ENCODE data around the gene LMAN1L.
A peak's percentile ranks its signal among the peaks of the same experiment; 100 is the strongest.

DNA sequence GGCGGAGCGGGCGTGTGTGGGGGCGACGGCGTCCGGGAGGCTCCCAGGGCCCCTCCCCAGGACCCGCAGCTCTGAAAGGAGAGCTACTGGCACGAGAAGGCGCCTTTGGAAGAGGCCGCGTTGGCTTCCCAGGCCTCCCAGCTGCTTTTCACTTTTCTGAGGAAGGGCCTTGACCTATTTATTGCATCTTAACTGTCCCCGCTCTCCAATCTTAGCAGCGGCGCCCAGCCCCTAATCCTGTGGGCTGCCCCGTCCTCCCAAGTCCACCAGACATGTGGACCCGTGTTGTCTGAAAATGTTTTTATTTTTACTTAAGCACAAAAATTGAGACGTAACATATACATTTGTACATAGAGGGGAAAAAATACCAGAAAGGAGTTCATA, 30.8 kb downstream of the LMAN1L start:
- TF ChIP-seq FOXJ3 (CRISPR knock-in tag; IDR thresholded peaks at IDR 0.05; ENCODE audit: borderline replicate concordance) (no peak), ESRRA (CRISPR knock-in tag; IDR thresholded peaks at IDR 0.05; ENCODE audit: borderline replicate concordance) (no peak), TEAD1 (CRISPR knock-in tag; IDR thresholded peaks at IDR 0.05) (no peak), SP1 (CRISPR knock-in tag; conservative IDR thresholded peaks at IDR 0.05) (no peak), NFE2L1 (CRISPR knock-in tag; IDR thresholded peaks at IDR 0.05) (no peak), FOXP1 (CRISPR knock-in tag; IDR thresholded peaks at IDR 0.05; ENCODE audit: borderline replicate concordance) (no peak), NFYB (CRISPR knock-in tag; conservative IDR thresholded peaks at IDR 0.05; ENCODE audit: low read depth) (no peak)
- TF ChIP-seq, protein P1, sequence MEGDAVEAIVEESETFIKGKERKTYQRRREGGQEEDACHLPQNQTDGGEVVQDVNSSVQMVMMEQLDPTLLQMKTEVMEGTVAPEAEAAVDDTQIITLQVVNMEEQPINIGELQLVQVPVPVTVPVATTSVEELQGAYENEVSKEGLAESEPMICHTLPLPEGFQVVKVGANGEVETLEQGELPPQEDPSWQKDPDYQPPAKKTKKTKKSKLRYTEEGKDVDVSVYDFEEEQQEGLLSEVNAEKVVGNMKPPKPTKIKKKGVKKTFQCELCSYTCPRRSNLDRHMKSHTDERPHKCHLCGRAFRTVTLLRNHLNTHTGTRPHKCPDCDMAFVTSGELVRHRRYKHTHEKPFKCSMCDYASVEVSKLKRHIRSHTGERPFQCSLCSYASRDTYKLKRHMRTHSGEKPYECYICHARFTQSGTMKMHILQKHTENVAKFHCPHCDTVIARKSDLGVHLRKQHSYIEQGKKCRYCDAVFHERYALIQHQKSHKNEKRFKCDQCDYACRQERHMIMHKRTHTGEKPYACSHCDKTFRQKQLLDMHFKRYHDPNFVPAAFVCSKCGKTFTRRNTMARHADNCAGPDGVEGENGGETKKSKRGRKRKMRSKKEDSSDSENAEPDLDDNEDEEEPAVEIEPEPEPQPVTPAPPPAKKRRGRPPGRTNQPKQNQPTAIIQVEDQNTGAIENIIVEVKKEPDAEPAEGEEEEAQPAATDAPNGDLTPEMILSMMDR (IDR thresholded peaks at IDR 0.05), result 0 out of 2 replicates have a peak, but pooled peaks have one; percentile 8
- TF ChIP-seq, protein P2, sequence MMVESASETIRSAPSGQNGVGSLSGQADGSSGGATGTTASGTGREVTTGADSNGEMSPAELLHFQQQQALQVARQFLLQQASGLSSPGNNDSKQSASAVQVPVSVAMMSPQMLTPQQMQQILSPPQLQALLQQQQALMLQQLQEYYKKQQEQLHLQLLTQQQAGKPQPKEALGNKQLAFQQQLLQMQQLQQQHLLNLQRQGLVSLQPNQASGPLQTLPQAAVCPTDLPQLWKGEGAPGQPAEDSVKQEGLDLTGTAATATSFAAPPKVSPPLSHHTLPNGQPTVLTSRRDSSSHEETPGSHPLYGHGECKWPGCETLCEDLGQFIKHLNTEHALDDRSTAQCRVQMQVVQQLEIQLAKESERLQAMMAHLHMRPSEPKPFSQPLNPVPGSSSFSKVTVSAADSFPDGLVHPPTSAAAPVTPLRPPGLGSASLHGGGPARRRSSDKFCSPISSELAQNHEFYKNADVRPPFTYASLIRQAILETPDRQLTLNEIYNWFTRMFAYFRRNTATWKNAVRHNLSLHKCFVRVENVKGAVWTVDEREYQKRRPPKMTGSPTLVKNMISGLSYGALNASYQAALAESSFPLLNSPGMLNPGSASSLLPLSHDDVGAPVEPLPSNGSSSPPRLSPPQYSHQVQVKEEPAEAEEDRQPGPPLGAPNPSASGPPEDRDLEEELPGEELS (CRISPR knock-in tag; IDR thresholded peaks at IDR 0.05), result no peak
- TF ChIP-seq, protein P3, sequence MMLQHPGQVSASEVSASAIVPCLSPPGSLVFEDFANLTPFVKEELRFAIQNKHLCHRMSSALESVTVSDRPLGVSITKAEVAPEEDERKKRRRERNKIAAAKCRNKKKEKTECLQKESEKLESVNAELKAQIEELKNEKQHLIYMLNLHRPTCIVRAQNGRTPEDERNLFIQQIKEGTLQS (CRISPR knock-in tag; conservative IDR thresholded peaks at IDR 0.05), result no peak
- TF ChIP-seq, protein P4, sequence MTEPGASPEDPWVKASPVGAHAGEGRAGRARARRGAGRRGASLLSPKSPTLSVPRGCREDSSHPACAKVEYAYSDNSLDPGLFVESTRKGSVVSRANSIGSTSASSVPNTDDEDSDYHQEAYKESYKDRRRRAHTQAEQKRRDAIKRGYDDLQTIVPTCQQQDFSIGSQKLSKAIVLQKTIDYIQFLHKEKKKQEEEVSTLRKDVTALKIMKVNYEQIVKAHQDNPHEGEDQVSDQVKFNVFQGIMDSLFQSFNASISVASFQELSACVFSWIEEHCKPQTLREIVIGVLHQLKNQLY (CRISPR knock-in tag; IDR thresholded peaks at IDR 0.05), result no peak
- TF ChIP-seq, protein P5, sequence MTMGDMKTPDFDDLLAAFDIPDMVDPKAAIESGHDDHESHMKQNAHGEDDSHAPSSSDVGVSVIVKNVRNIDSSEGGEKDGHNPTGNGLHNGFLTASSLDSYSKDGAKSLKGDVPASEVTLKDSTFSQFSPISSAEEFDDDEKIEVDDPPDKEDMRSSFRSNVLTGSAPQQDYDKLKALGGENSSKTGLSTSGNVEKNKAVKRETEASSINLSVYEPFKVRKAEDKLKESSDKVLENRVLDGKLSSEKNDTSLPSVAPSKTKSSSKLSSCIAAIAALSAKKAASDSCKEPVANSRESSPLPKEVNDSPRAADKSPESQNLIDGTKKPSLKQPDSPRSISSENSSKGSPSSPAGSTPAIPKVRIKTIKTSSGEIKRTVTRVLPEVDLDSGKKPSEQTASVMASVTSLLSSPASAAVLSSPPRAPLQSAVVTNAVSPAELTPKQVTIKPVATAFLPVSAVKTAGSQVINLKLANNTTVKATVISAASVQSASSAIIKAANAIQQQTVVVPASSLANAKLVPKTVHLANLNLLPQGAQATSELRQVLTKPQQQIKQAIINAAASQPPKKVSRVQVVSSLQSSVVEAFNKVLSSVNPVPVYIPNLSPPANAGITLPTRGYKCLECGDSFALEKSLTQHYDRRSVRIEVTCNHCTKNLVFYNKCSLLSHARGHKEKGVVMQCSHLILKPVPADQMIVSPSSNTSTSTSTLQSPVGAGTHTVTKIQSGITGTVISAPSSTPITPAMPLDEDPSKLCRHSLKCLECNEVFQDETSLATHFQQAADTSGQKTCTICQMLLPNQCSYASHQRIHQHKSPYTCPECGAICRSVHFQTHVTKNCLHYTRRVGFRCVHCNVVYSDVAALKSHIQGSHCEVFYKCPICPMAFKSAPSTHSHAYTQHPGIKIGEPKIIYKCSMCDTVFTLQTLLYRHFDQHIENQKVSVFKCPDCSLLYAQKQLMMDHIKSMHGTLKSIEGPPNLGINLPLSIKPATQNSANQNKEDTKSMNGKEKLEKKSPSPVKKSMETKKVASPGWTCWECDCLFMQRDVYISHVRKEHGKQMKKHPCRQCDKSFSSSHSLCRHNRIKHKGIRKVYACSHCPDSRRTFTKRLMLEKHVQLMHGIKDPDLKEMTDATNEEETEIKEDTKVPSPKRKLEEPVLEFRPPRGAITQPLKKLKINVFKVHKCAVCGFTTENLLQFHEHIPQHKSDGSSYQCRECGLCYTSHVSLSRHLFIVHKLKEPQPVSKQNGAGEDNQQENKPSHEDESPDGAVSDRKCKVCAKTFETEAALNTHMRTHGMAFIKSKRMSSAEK (CRISPR knock-in tag; IDR thresholded peaks at IDR 0.05; ENCODE audit: borderline replicate concordance), result no peak
- TF ChIP-seq, protein P6, sequence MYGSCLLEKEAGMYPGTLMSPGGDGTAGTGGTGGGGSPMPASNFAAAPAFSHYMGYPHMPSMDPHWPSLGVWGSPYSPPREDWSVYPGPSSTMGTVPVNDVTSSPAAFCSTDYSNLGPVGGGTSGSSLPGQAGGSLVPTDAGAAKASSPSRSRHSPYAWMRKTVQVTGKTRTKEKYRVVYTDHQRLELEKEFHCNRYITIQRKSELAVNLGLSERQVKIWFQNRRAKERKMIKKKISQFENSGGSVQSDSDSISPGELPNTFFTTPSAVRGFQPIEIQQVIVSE (CRISPR knock-in tag; IDR thresholded peaks at IDR 0.05; ENCODE audit: borderline replicate concordance), result no peak
